ENCODE data around the gene PBX1.

The PBX1 gene

DNA sequence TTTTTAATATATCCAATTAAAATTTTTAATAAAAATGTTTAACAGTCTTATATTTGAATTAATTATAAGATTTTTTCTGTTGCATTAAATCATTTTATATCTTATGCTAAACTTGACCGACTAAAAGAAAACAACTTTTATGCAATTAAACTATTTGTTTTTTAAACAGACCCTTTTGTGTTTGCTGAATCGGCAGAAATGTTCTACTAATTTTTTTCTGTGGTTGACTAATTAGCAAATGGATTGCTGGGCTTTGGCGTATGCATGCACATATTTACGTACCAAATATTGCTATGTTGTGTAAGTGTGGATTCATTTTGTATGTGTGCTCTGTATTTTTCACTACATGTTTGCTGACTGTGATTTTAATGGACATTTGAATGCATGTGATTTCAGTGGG is 174.8 kb downstream of the PBX1 start:
- no peak overlapping the region for H3K27ac ChIP-seq
- H3K4me1 ChIP-seq (ENCODE audit: control insufficient read depth in 1 of 2, insufficient read depth in 1 of 2, low read depth in 1 of 2, low read length in 1 of 2): no peaks in the 10 kb centered on the region
- H3K36me3 ChIP-seq: no peaks in the 10 kb centered on the region
- no peaks in the 10 kb centered on the region for H3K9me3 ChIP-seq
- TF ChIP-seq, protein P1, sequence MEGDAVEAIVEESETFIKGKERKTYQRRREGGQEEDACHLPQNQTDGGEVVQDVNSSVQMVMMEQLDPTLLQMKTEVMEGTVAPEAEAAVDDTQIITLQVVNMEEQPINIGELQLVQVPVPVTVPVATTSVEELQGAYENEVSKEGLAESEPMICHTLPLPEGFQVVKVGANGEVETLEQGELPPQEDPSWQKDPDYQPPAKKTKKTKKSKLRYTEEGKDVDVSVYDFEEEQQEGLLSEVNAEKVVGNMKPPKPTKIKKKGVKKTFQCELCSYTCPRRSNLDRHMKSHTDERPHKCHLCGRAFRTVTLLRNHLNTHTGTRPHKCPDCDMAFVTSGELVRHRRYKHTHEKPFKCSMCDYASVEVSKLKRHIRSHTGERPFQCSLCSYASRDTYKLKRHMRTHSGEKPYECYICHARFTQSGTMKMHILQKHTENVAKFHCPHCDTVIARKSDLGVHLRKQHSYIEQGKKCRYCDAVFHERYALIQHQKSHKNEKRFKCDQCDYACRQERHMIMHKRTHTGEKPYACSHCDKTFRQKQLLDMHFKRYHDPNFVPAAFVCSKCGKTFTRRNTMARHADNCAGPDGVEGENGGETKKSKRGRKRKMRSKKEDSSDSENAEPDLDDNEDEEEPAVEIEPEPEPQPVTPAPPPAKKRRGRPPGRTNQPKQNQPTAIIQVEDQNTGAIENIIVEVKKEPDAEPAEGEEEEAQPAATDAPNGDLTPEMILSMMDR (IDR thresholded peaks at IDR 0.05): no peak
- H3K4me3 ChIP-seq (ENCODE audit: low read depth in 1 of 2, low read length in 1 of 2): no peak overlapping the region
- H3K27me3 ChIP-seq: no peaks in the 10 kb centered on the region

DNA sequence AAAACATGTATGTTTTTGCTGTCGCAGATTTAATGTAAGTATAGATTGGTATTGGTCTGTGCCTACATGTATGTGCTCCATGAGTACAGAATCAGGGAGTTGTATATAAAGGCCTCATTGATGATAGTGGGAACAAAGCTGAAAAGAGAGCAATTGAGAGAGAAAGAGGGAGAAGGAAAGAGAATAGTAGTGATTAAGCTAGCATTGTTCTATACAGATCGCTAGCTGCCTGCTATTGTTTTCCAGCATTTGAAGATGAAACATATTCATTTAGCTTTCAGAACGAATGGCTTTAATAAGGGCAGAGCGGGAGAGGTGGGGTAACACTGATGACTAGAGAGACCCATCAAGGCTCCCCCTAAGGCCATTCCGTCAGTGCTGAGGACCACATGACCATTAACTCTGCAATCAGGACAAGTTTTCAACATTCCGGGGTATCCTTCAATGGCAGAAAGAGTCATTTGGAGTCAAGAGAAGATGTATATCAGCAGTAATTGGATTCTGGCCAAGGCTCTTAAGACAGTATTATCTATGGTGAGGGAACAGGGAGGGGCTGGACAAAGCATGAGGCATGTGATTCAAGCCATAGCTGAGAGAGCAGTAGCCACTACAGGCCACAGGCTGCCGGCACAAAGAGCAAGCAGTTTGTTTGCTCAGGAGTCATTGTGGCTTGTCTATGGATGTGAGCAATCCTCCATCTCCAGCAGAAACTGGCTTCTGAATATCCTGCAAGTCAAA is 176.5 kb downstream of the PBX1 start:
- Histone ChIP-seq H3K9me3 (no peaks in the 10 kb centered on the region), H3K4me1 (ENCODE audit: control insufficient read depth in 1 of 2, insufficient read depth in 1 of 2, low read depth in 1 of 2, low read length in 1 of 2) (no peaks in the 10 kb centered on the region), H3K36me3 (no peaks in the 10 kb centered on the region), H3K27me3 (no peaks in the 10 kb centered on the region), H3K27ac (no peak overlapping the region), H3K4me3 (ENCODE audit: low read depth in 1 of 2, low read length in 1 of 2) (no peak overlapping the region)
- TF ChIP-seq, protein P1 (IDR thresholded peaks at IDR 0.05): no peak

DNA sequence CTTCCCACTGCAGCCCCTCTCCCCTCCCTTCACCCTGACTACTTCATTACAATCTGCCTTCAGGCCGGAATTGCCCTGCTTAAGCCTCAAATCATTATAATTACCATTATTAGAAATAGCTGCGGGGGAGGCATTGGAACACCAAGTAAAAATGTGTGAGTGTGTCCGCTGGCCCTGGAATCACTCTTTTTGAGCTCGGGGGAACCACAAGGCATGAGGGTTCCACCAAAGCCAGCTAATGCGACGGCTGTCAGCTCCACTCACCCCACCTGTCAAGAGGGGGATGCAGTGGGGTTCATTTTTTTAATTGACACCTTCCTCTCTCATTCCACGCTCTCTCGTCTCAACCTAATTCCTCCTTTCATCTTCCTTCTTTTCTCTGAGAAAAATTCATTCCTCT is 177.2 kb downstream of the PBX1 start:
- Histone ChIP-seq H3K4me3 (ENCODE audit: low read depth in 1 of 2, low read length in 1 of 2) (no peak overlapping the region), H3K9me3 (no peaks in the 10 kb centered on the region), H3K36me3 (no peaks in the 10 kb centered on the region), H3K27ac (no peak overlapping the region), H3K4me1 (ENCODE audit: control insufficient read depth in 1 of 2, insufficient read depth in 1 of 2, low read depth in 1 of 2, low read length in 1 of 2) (no peaks in the 10 kb centered on the region), H3K27me3 (no peaks in the 10 kb centered on the region)
- TF ChIP-seq, protein P1 (IDR thresholded peaks at IDR 0.05): no peak

DNA sequence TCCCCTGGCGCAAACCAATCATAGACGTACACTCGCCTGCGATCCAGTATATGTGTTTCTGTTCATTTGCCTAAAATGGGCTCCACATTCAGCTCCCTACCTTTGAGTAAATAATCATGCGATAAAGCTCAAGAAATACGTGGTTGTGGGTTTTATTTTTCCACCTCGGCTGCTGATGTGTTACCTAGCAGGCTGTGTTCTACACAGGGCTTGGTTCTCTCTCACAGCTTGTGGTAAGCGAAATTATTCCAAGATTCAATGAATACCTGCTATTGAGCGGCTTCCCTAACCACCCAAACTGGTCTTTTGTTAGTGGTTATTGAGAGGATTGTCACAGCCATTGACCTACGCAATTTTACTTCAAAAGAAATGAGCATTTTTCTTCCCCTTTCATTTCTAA is 180.2 kb downstream of the PBX1 start:
- Histone ChIP-seq H3K4me3 (ENCODE audit: low read depth in 1 of 2, low read length in 1 of 2) (no peak overlapping the region), H3K4me1 (ENCODE audit: control insufficient read depth in 1 of 2, insufficient read depth in 1 of 2, low read depth in 1 of 2, low read length in 1 of 2) (no peaks in the 10 kb centered on the region), H3K9me3 (no peaks in the 10 kb centered on the region), H3K27me3 (no peaks in the 10 kb centered on the region), H3K27ac (no peak overlapping the region), H3K36me3 (no peaks in the 10 kb centered on the region)
- TF ChIP-seq, protein P1 (IDR thresholded peaks at IDR 0.05): no peak

DNA sequence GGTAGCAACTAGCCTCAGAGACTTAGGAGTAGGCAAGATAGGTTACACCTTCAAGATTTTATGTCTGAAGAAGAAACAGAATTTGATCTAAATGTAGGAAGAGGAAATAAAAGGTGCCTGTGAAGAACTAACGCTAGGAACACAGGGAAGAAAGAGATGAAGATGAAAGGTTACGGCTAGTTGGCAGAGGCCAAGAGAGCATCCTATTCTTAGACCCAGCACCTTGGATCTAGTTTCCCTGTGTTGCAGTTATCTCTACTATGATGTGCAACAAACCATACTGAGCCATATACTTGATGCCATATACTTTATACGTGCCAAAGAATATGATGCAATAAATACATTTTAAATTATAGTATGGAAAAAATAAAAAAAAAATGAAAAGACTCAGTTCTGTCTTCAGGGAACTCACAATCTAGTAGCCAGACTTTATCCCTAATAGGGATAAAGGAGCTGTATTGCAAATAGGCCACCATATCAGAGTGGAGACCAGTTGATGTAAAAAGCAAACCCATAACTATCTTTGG is 181.1 kb downstream of the PBX1 start:
- TF ChIP-seq, protein P1 (IDR thresholded peaks at IDR 0.05): no peak
- H3K9me3 ChIP-seq: no peaks in the 10 kb centered on the region
- H3K27ac ChIP-seq: no peak overlapping the region
- H3K4me1 ChIP-seq (ENCODE audit: control insufficient read depth in 1 of 2, insufficient read depth in 1 of 2, low read depth in 1 of 2, low read length in 1 of 2): no peaks in the 10 kb centered on the region
- no peaks in the 10 kb centered on the region for H3K27me3 ChIP-seq
- H3K36me3 ChIP-seq: no peaks in the 10 kb centered on the region
- H3K4me3 ChIP-seq (ENCODE audit: low read depth in 1 of 2, low read length in 1 of 2): no peak overlapping the region

Measured in neutrophil (primary cell).